Thoracic aorta (tissue), 2 donors: Measurements from ENCODE around the gene DENND2A. TPM values are rescaled to one million over a fixed set of nuclear protein-coding genes. Genes with fewer than 3 reads are reported as not detected.
"Not testable (repeated sequence)": the region's sequence is repeated elsewhere in the genome, so short reads cannot be mapped to it uniquely, and the experiment has no call there.

ENCODE experiments used
- ATAC-seq: fragments of 150-250 bp; one replicate; pipeline ENCODE4 v1.8.0; 2017; ENCODE audit warnings: low read depth; ENCODE audit not compliant: insufficient number of reproducible peaks, low FRiP score
- DNase-seq: peaks from one replicate; pipeline ENCODE4 v3.0.0-alpha.2; 2020; ENCODE audit warnings: low spot score
- H3K27ac ChIP-seq, 2 donors: fragments of 200-600 bp; sonication (generic); 1 replicate in 1 of 2; 2 replicates in 1 of 2; pipeline ENCODE4 v1.5.1; 2016; ENCODE audit warnings: mild to moderate bottlenecking in 2 of 2, moderate library complexity in 2 of 2
- H3K27me3 ChIP-seq: fragments of 200-600 bp; sonication (generic); replicated peaks from 2 replicates; pipeline ENCODE4 v1.6.0; 2016; ENCODE audit warnings: mild to moderate bottlenecking; ENCODE audit not compliant: insufficient read depth
- H3K36me3 ChIP-seq: fragments of 200-600 bp; sonication (generic); one replicate; pipeline ENCODE4 v1.5.1; 2016
- H3K4me1 ChIP-seq, 2 donors: fragments of 200-600 bp; sonication (generic); 1 replicate in 1 of 2; 2 replicates in 1 of 2; pipeline versions ENCODE4 v1.5.1 to v1.6.0; 2016; ENCODE audit warnings: low read depth in 2 of 2, mild to moderate bottlenecking in 1 of 2; ENCODE audit not compliant: control insufficient read depth in 1 of 2
- H3K4me3 ChIP-seq: fragments of 200-600 bp; sonication (generic); 2 replicates; pipeline ENCODE4 v1.5.1; 2016; ENCODE audit warnings: mild to moderate bottlenecking
- H3K9me3 ChIP-seq: fragments of 200-600 bp; sonication (generic); 2 replicates; pipeline ENCODE4 v1.5.1; 2016
- CTCF ChIP-seq: fragments of 200-600 bp; sonication (generic); IDR thresholded peaks from one replicate; pipeline ENCODE4 v1.5.1; 2019; ENCODE audit warnings: antibody characterized with exemption
- total RNA-seq, 2 donors: library from RNA; depleted of rRNA; stranded (reverse); fragments of >200 nt; gene quantifications; one replicate each; pipeline versions ENCODE4 v1.1.0 to v1.2.3, GENCODE V29; 2016

DENND2A gene
- total RNA-seq, 2 donors from 2014 or later: 4.9 to 5.1 TPM

DNA sequence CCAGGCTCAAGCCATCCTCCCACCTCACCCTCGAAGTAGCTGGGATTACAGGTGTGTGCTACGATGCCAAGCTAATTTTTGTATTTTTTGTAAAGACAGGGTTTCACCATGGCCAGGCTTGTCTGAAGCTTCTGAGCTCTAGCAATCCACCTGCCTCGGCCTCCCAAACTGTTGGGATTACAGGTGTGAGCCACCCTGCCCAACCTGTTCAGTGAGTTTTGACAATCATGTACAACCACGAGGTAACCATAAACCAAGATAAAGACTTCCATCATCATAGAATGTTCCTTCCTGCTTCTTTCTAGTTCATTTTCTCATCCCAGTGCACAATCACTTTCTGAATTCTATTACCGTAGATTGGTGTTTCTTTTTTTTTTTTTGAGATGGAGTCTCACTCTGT lies 130.8 kb downstream of the DENND2A start:
- ATAC-seq (no peak), DNase-seq (no peak)
- H3K4me3 ChIP-seq: no peak overlapping the region
- H3K27ac ChIP-seq: no peak overlapping the region
- no peak for TF ChIP-seq CTCF
- H3K36me3 ChIP-seq: no peaks in the 10 kb centered on the region
- H3K27me3 ChIP-seq: no peaks in the 10 kb centered on the region
- H3K4me1 ChIP-seq: peaks cover 10 to 19% of the 10 kb centered on the region in 2 donors
- no peaks in the 10 kb centered on the region for H3K9me3 ChIP-seq

GRCh38 chr7:140507556-140507955 lies 133.1 kb downstream of the DENND2A start:
- not testable (repeated sequence) for H3K9me3 ChIP-seq, H3K27me3 ChIP-seq, H3K36me3 ChIP-seq, ATAC-seq, H3K4me3 ChIP-seq, DNase-seq
- Histone ChIP-seq H3K27ac (peak overlapping the region; percentile 52 to 72), H3K4me1 (peaks cover 10 to 19% of the 10 kb centered on the region in 2 donors)

DNA sequence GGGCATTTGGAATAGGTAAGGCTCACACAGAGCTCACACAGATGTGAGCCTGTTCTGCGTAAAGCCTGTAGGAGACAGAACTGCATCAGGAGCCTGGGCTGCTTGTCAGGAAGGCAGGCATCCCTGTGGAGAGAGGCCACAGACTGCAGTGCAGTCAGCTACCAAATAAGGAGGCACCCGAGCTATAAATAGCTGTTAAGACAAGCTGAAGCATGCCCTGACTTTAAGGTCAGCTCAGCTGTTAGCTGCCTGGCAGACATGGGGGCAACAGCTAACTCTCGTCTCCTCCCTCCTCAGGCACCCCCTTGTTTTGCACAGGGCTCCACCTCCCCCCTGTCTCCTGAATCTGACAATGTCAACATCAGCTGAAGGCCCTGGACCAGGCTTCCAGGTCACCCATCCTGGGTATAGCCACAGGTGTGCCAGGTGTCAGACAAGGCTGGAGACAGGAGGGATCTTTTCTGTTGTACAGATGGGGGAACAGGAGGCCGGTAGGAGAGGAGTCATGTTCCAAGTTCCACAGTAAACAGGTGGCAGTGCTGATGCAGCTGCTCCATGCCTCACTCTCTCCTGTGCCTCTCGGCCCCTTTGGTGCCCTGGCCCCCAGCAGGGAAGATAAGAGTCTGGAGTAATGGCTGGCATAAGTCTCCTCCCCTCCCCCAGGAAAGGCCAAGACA lies 133.7 kb downstream of the DENND2A start:
- Histone ChIP-seq H3K9me3 (no peaks in the 10 kb centered on the region), H3K36me3 (no peaks in the 10 kb centered on the region), H3K27me3 (no peaks in the 10 kb centered on the region), H3K4me1 (peaks cover 10 to 19% of the 10 kb centered on the region in 2 donors), H3K4me3 (no peak overlapping the region), H3K27ac (peak overlapping the region; percentile 72 to 75)
- DNase-seq (no peak), ATAC-seq (peak; percentile 53)
- peak; percentile 9 for TF ChIP-seq CTCF

DNA sequence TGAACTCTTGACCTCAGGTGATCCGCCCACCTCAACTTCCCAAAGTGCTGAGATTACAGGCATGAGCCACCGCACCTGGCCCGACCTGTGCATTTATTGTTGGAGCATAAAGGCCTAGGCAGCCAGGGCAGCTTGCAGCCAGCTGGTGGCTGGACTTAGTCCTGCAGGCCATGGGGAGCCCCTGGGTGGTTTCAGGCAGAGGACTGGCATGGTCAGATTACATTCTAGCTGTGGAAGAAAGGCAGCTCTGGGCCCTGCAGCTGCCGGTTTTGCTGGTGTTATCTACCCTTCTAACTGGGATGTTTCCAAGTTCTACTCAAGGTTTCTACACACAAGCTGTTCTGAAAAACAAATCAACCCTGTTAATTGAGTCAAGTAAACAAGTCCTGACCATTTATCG lies 138.6 kb downstream of the DENND2A start:
- peaks cover 7 to 9% of the 10 kb centered on the region in 2 donors for H3K4me1 ChIP-seq
- H3K27ac ChIP-seq: no peak overlapping the region
- no peak for TF ChIP-seq CTCF
- no peak overlapping the region for H3K4me3 ChIP-seq
- no peaks in the 10 kb centered on the region for H3K36me3 ChIP-seq
- no peaks in the 10 kb centered on the region for H3K9me3 ChIP-seq
- no peaks in the 10 kb centered on the region for H3K27me3 ChIP-seq
- ATAC-seq (no peak), DNase-seq (no peak)

- H3K4me1 ChIP-seq, H3K4me3 ChIP-seq, H3K36me3 ChIP-seq, H3K27ac ChIP-seq, H3K9me3 ChIP-seq, ATAC-seq, H3K27me3 ChIP-seq, DNase-seq: not testable (repeated sequence)
Measured at GRCh38 chr7:140497807-140498206, 142.8 kb downstream of the DENND2A start.

DNA sequence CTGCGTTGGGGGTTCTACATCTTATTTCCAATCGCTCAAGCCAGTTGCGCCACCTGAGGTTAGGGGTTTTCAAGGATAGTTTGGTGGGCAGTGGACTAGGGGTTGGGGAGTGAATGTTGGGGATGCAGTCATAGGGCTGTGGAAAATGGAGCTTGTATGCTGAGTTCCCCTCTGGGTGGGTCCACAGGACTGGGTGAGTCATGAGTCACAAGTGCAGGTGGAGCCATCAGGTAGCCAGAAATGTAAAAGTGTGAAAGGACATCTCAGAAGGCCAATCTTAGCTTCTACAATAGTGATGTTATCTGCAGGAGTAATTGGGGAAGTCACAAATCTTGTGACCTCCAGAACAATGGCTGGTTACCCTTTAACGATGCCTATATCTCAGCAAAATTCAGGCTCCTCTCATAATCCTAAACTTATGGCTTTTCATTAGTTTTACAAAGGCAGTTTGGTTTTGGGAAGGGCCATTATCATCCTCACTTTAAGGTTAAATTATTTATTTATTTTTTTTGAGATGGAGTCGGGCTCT lies 143.3 kb downstream of the DENND2A start:
- H3K27ac ChIP-seq: no peak overlapping the region
- H3K4me1 ChIP-seq: no peaks in the 10 kb centered on the region
- DNase-seq (no peak), ATAC-seq (no peak)
- no peak for TF ChIP-seq CTCF
- H3K27me3 ChIP-seq: no peaks in the 10 kb centered on the region
- no peak overlapping the region for H3K4me3 ChIP-seq
- H3K9me3 ChIP-seq: no peaks in the 10 kb centered on the region
- H3K36me3 ChIP-seq: no peaks in the 10 kb centered on the region
